ENCODE measurements around the gene RGS14.

RGS14 gene

GRCh38 chr5:177377851-177378776 is 20.4 kb downstream of the RGS14 start:
- DNase-seq, result no peak

GRCh38 chr5:177378884-177379883 is 21.5 kb downstream of the RGS14 start:
- DNase-seq, result peak in 2 of 58 donors; percentile 5 to 12

DNA sequence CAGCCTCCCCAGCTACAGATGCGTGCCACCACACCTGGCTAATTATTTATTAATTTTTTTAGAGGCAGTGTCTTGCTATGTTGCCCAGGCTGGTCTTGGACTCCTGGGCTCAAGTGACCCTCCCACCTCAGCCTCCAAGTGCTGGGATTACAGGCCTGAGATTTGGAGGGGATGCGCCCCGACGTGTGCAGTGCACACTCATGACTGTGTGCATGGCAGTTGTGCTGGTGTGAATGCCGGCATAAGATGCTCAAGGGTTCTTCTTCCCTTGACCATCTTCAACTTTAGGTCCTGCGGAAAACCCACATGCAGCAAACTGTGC is 23.0 kb downstream of the RGS14 start:
- DNase-seq, result no peak

GRCh38 chr5:177382423-177383029 is 24.8 kb downstream of the RGS14 start:
- peak in 34 of 58 donors; percentile 4 to 68 (median 30) for DNase-seq

GRCh38 chr5:177383181-177383580 is 25.5 kb downstream of the RGS14 start:
- DNase-seq, result no peak

- DNase-seq, result no peak
Measured at GRCh38 chr5:177384134-177384533, 26.4 kb downstream of the RGS14 start, which contains the start of gene SLC34A1. SLC34A1 (plus strand) TSS chr5:177384434; CDS start chr5:177385742, 1,308 bp downstream.

DNA sequence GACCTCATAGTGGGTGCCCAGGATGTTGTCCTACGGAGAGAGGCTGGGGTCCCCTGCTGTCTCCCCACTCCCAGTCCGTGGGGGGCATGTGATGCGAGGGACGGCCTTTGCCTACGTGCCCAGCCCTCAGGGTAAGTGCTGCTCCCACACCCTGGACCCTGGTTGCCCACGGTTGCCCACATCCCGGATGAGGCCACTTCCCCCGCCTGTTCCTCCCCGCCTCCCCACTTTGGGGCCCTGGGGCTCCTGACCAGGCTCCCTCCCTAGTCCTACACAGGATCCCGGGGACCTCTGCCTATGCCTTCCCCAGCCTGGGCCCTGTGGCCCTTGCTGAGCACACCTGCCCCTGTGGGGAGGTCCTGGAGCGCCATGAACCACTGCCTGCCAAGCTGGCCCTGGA is 28.0 kb downstream of the RGS14 start:
- DNase-seq, result no peak

DNA sequence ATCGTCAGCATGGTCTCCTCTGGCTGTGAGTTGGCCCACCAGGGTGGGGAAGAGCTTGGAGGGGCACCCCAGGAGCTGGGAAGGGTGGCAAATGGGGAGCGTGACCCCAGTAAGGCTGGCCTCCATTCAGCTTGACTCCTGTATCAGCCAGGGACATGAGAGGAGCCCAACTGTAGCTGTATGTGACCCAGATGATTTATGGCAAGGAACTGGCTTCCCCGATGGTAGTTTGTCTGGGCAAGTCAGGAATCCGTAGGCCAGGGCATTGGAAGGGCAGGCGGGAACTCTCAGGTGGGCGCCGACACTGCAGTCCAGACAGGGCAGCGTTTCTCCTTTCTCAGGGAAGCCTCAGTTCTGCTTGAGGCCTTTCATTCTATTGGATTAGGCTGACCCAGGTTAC is 28.8 kb downstream of the RGS14 start:
- no peak for DNase-seq

DNA sequence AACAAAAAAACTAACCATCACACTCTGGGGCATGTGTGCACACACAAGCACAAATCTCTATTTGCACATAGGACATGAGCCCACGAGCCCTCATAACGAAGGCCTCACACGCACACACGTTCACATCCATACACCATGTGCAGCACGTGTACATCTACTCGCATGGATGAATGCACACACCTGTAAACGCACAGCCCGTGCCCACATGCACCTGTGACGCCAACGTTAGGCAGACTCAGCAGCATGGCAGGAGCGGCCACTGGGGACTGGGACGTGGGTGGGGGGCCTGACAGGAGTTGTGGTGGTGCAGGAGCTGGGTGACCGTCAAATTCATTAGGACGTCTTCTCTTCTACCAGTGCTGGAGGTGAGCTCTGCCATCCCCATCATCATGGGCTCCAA is 29.7 kb downstream of the RGS14 start:
- DNase-seq, result no peak

DNA sequence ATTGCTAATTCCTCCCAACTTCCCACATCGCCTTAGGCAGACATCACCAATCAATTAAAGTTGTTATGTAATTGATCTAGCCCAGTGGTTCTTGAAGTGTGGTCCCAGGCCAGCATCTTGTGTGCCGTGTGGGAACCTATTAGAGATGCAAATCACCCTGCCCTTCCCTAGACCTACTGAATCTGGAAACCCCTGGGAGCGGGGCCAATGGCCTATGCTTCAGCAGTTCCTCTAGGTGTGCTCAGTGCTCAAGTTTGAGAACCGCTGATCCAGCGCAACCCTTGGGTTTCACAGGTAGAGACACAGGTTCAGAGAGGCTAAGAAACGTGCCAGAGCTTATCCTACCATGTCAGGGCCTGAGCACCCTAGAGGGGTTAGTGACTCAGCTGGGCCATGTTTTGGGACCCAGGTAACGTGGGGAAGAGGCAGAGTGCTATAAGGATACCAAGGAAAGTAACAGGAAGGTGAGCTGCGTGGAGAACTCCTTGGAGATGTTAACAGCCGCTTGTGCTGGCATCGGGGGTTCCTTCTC is 30.9 kb downstream of the RGS14 start:
- DNase-seq, result no peak

GRCh38 chr5:177389241-177390169 is 31.8 kb downstream of the RGS14 start:
- DNase-seq, result no peak

- peak in 54 of 58 donors; percentile 13 to 87 (median 56) for DNase-seq
Measured at GRCh38 chr5:177390363-177391300, 32.9 kb downstream of the RGS14 start.

- no peak for DNase-seq
Measured at GRCh38 chr5:177392765-177393164, 35.0 kb downstream of the RGS14 start.

GRCh38 chr5:177393206-177393765 is 35.6 kb downstream of the RGS14 start:
- DNase-seq, result no peak

DNA sequence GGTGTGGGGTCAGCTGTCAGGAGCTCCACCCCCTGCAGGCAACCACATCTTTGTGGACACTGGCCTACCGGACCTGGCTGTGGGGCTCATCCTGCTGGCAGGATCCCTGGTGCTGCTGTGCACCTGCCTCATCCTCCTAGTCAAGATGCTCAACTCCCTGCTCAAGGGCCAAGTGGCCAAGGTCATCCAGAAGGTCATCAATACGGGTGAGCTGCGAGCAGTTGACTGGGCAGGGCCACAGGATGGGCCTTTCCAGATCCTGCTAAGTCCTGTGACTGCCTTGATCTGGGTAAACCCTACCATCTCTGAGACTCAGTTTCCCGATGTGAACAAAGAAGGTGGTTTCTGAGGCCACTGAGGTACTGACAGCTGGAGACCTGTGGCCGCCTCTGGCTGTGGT is 36.3 kb downstream of the RGS14 start:
- DNase-seq, result no peak

DNA sequence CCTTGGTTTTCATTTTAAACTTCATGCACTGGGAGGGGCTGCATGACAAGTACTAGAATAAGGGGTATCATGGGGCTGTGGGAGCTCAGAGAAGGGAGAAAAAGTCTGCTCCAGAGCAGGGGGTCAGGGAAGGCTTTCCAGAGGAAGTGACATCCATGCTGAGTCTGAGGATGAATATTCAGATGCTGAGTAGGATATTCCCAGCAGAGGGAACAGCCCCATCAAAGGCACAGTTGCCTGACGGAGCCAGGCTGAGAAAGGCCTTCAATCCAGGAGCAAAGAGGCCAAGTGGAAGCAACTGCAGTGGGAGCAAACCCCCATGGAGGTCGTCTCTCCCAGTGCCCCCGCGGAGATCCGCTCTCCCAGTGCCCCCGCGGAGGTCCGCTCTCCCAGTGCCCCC is 38.4 kb downstream of the RGS14 start:
- DNase-seq, result no peak

GRCh38 chr5:177396807-177397206 is 39.1 kb downstream of the RGS14 start:
- DNase-seq, result no peak

- no peak for DNase-seq
Measured at GRCh38 chr5:177397875-177398390, 40.2 kb downstream of the RGS14 start.
